ENCODE results near the gene AGBL4.

- TF ChIP-seq REST (IDR thresholded peaks at IDR 0.05; ENCODE audit: low read depth), result no peak
- no peak for TF ChIP-seq CTCF (IDR thresholded peaks at IDR 0.05 in 2 of 3, conservative IDR thresholded peaks at IDR 0.05 in 1 of 3; ENCODE audit: borderline replicate concordance in 1 of 3, insufficient read depth in 1 of 3, low read depth in 2 of 3, low read length in 2 of 3)
- no peak for TF ChIP-seq EGR1 (IDR thresholded peaks at IDR 0.05; ENCODE audit: low read depth)
- no peak for TF ChIP-seq EZH2 (IDR thresholded peaks at IDR 0.05)
- TF ChIP-seq RAD21 (IDR thresholded peaks at IDR 0.05; ENCODE audit: low read depth), result no peak
- no peak for TF ChIP-seq JUND (IDR thresholded peaks at IDR 0.05)
- no peak for TF ChIP-seq TCF7L2 (IDR thresholded peaks at IDR 0.05; ENCODE audit: borderline replicate concordance, extremely low read depth, insufficient read depth, insufficient read length)
- TF ChIP-seq POLR2A (IDR thresholded peaks at IDR 0.05; ENCODE audit: borderline replicate concordance, extremely low read depth, insufficient read depth, insufficient read length), result no peak
These were observed 199.5 kb downstream of the AGBL4 start for GRCh38 chr1:49824261-49824660.

Measured in HCT116 (cell line).